C4-2B (cell line): Measurements from ENCODE around the gene PRDM1.

Source experiments
- CTCF ChIP-seq: fragments of 450-650 bp; conservative IDR thresholded peaks from 2 replicates; pipeline ENCODE4 v1.5.1; 2017; ENCODE audit warnings: mild to moderate bottlenecking
- ZFX ChIP-seq: fragments of 450-650 bp; IDR thresholded peaks from 2 replicates; pipeline ENCODE4 v1.6.1; 2017

- no peak for TF ChIP-seq CTCF
- TF ChIP-seq ZFX, result no peak
Measured at GRCh38 chr6:106084989-106085691, 996 bp upstream of the PRDM1 start.
